H1 (cell line): ENCODE data around the gene AIFM1. TPM values are rescaled to one million over a fixed set of nuclear protein-coding genes. Genes with fewer than 3 reads are reported as not detected.

Source experiments
- CTCF ChIA-PET: fragments of 300-600 bp; sonication (Branson Sonifier 250); formaldehyde crosslinking; loops from one replicate; lab custom pipeline; 2021; ENCODE audit not compliant: partially characterized antibody; lab: Charles Lee
- POLR2A ChIA-PET: fragments of 300-600 bp; sonication (Branson Sonifier 250); formaldehyde crosslinking; loops from one replicate; lab custom pipeline; 2021; ENCODE audit warnings: inconsistent platforms; ENCODE audit not compliant: partially characterized antibody; lab: Charles Lee
- DNase-seq, 2 experiments: peaks; one replicate each; pipeline versions ENCODE4 v3.0.0 to v3.0.0-alpha.2; 2010 to 2022; ENCODE audit warnings: low spot score in 2 of 2, low read depth in 1 of 2, mixed read lengths in 1 of 2
- FAIRE-seq: peaks from 2 replicates; lab custom pipeline; 2011; peaks lifted over from hg19 to GRCh38; lab: Jason Lieb, UNC
- H2AFZ ChIP-seq: 2 replicates; pipeline ENCODE4 v1.8.1; 2012; ENCODE audit warnings: low read length, inconsistent platforms
- H2AK5ac ChIP-seq: 2 replicates; pipeline ENCODE4 v1.6.1; 2013; ENCODE audit warnings: low read depth, low read length
- H2BK120ac ChIP-seq: replicated peaks from 2 replicates; pipeline ENCODE3; 2013; ENCODE audit warnings: low read depth, low read length, inconsistent platforms
- H2BK12ac ChIP-seq: 2 replicates; pipeline ENCODE4 v1.6.1; 2013; ENCODE audit warnings: low read depth, low read length
- H2BK15ac ChIP-seq: 2 replicates; pipeline ENCODE4 v1.6.1; 2013; ENCODE audit warnings: low read length
- H2BK20ac ChIP-seq: 2 replicates; pipeline ENCODE4 v1.6.1; 2013; ENCODE audit warnings: low read length
- H2BK5ac ChIP-seq: 2 replicates; pipeline ENCODE4 v1.6.1; 2013; ENCODE audit warnings: low read depth, low read length
- H3K14ac ChIP-seq: 2 replicates; pipeline ENCODE4 v1.6.1; 2013; ENCODE audit warnings: inconsistent platforms; ENCODE audit not compliant: insufficient read length
- H3K18ac ChIP-seq: 2 replicates; pipeline ENCODE4 v1.6.1; 2013; ENCODE audit warnings: low read length; ENCODE audit errors: extremely low read depth
- H3K23ac ChIP-seq: 2 replicates; pipeline ENCODE4 v1.6.1; 2013; ENCODE audit warnings: inconsistent platforms; ENCODE audit not compliant: insufficient read length
- H3K23me2 ChIP-seq: 2 replicates; pipeline ENCODE4 v1.6.1; 2013; ENCODE audit warnings: low read depth, low read length
- H3K27ac ChIP-seq: 2 replicates; pipeline ENCODE4 v1.6.1; 2011; ENCODE audit warnings: low read depth, low read length, inconsistent platforms
- H3K27me3 ChIP-seq, 4 experiments: replicated peaks in 1 of 4; 1 replicate in 1 of 4; 2 replicates in 3 of 4; pipeline versions ENCODE4 v1.6.1 to v1.8.1; 2011 to 2013; ENCODE audit warnings: low read length in 3 of 4, mild to moderate bottlenecking in 3 of 4, inconsistent platforms in 2 of 4, mixed read lengths in 2 of 4, moderate library complexity in 1 of 4; ENCODE audit not compliant: control insufficient read depth in 3 of 4, insufficient read depth in 3 of 4; ENCODE audit errors: extremely low read depth in 1 of 4
- H3K36me3 ChIP-seq, 4 experiments: 2 replicates each; pipeline versions ENCODE4 v1.6.1 to v1.8.1; 2011 to 2013; ENCODE audit warnings: mild to moderate bottlenecking in 4 of 4, low read length in 3 of 4, moderate library complexity in 2 of 4, control low read depth in 1 of 4, inconsistent platforms in 1 of 4; ENCODE audit not compliant: insufficient read depth in 4 of 4, control insufficient read depth in 2 of 4
- H3K4ac ChIP-seq: replicated peaks from 2 replicates; pipeline ENCODE3; 2013; ENCODE audit warnings: low read length, low read depth, mixed read lengths, inconsistent platforms; ENCODE audit not compliant: insufficient read length
- H3K4me1 ChIP-seq, 4 experiments: replicated peaks in 1 of 4; 1 replicate in 1 of 4; 2 replicates in 3 of 4; pipeline versions ENCODE4 v1.6.1 to v1.8.1; 2011 to 2013; ENCODE audit warnings: low read length in 3 of 4, inconsistent platforms in 2 of 4, mixed read lengths in 1 of 4; ENCODE audit not compliant: insufficient read depth in 4 of 4, control insufficient read depth in 3 of 4
- H3K4me2 ChIP-seq, 2 experiments: 2 replicates each; pipeline versions ENCODE4 v1.6.1 to v1.8.1; 2011 to 2013; ENCODE audit warnings: low read depth in 2 of 2, low read length in 2 of 2, control low read depth in 1 of 2, inconsistent platforms in 1 of 2, mild to moderate bottlenecking in 1 of 2; ENCODE audit not compliant: insufficient read depth in 1 of 2
- H3K4me3 ChIP-seq, 4 experiments: fragments of 200-600, 300-600 bp in 1 of 4; sonication (generic), shearing (Covaris generic), sonication (Bioruptor Twin) in 1 of 4; 2 replicates each; pipeline versions ENCODE4 v1.5.1 to v1.8.1; 2011 to 2016; ENCODE audit warnings: low read length in 4 of 4, low read depth in 3 of 4, control low read depth in 2 of 4, inconsistent platforms in 2 of 4, mild to moderate bottlenecking in 2 of 4, mixed read lengths in 1 of 4, moderate library complexity in 1 of 4; ENCODE audit not compliant: insufficient read depth in 2 of 4; ENCODE audit errors: extremely low read depth in 1 of 4
- H3K56ac ChIP-seq: replicated peaks from 2 replicates; pipeline ENCODE3; 2013; ENCODE audit warnings: low read depth, mild to moderate bottlenecking, mixed read lengths, low read length, inconsistent platforms; ENCODE audit not compliant: insufficient read length
- H3K79me1 ChIP-seq: 2 replicates; pipeline ENCODE4 v1.6.1; 2013; ENCODE audit warnings: low read depth, low read length, control low read depth
- H3K79me2 ChIP-seq, 2 experiments: 2 replicates each; pipeline versions ENCODE4 v1.6.1 to v1.8.1; 2012 to 2013; ENCODE audit warnings: low read length in 2 of 2, mild to moderate bottlenecking in 2 of 2, inconsistent platforms in 1 of 2; ENCODE audit not compliant: insufficient read depth in 2 of 2, control insufficient read depth in 1 of 2
- H3K9ac ChIP-seq, 4 experiments: replicated peaks in 1 of 4; 1 replicate in 1 of 4; 2 replicates in 3 of 4; pipeline versions ENCODE4 v1.6.1 to v1.8.1; 2011 to 2013; ENCODE audit warnings: low read depth in 3 of 4, low read length in 3 of 4, control low read depth in 2 of 4, mild to moderate bottlenecking in 2 of 4, moderate library complexity in 2 of 4, inconsistent platforms in 1 of 4; ENCODE audit errors: extremely low read depth in 1 of 4
- H3K9me3 ChIP-seq, 2 experiments: 2 replicates each; pipeline versions ENCODE4 v1.6.1 to v1.8.1; 2012 to 2013; ENCODE audit warnings: mild to moderate bottlenecking in 2 of 2, moderate library complexity in 2 of 2, control low read depth in 1 of 2, inconsistent platforms in 1 of 2, low read depth in 1 of 2, low read length in 1 of 2, mixed read lengths in 1 of 2; ENCODE audit not compliant: insufficient read depth in 2 of 2
- H4K20me1 ChIP-seq, 2 experiments: replicated peaks in 1 of 2; 2 replicates each; pipeline versions ENCODE3 to v1.8.1; 2011 to 2013; ENCODE audit warnings: inconsistent platforms in 2 of 2, low read length in 2 of 2, mild to moderate bottlenecking in 1 of 2; ENCODE audit not compliant: insufficient read depth in 2 of 2, control insufficient read depth in 1 of 2
- H4K5ac ChIP-seq: 2 replicates; pipeline ENCODE4 v1.6.1; 2013; ENCODE audit warnings: low read length, low read depth, mixed read lengths, inconsistent platforms; ENCODE audit not compliant: insufficient read length
- H4K8ac ChIP-seq: 2 replicates; pipeline ENCODE4 v1.8.0; 2013; ENCODE audit warnings: mild to moderate bottlenecking, moderate library complexity, low read length, inconsistent platforms; ENCODE audit not compliant: insufficient read depth; ENCODE audit errors: extremely low read depth
- H4K91ac ChIP-seq: replicated peaks from 2 replicates; pipeline ENCODE3; 2013; ENCODE audit warnings: low read length, mixed read lengths, inconsistent platforms; ENCODE audit not compliant: insufficient read length
- MAFK ChIP-seq: IDR thresholded peaks from 2 replicates; pipeline ENCODE4 v1.6.1; 2012; ENCODE audit warnings: low read depth, mild to moderate bottlenecking, improper control_type of control experiment, low read length
- SUZ12 ChIP-seq: fragments of 200-600 bp; sonication (generic); IDR thresholded peaks from 2 replicates; pipeline ENCODE4 v1.6.1; 2012; ENCODE audit warnings: mild to moderate bottlenecking, inconsistent platforms, low read length, moderate library complexity, mixed read lengths
- WGBS, 2 experiments: shearing (Covaris generic) in 1 of 2; methylation state at CpG; one replicate each; pipeline versions ENCODE4 v1.1.6 to v1.1.7; 2013 to 2015; ENCODE audit warnings: low lambda C conversion rate in 2 of 2, mixed read lengths in 2 of 2, inconsistent platforms in 1 of 2, low coverage in 1 of 2, missing lambda C conversion rate in 1 of 2; ENCODE audit not compliant: insufficient replicate concordance in 2 of 2, insufficient coverage in 1 of 2, insufficient read length in 1 of 2; ENCODE audit errors: extremely low coverage in 1 of 2, missing lambda C conversion rate in 1 of 2; 5-methylcytosine and 5-hydroxymethylcytosine counted together
- polyA plus RNA-seq, 7 experiments: library from polyadenylated mRNA; depleted of rRNA in 3 of 7; stranded (reverse) in 5 of 7; unstranded in 2 of 7; fragments of >200 nt in 5 of 7; fragments of 200-250 nt in 2 of 7; gene quantifications; 1 replicate in 5 of 7; 2 replicates in 1 of 7; 4 replicates in 1 of 7; pipeline versions ENCODE4 v1.2.1 to v1.2.3, GENCODE V29; 2011 to 2013; ENCODE audit warnings: missing spikeins in 2 of 7, mixed read lengths in 2 of 7
- total RNA-seq: library from RNA; stranded (reverse); fragmentation: NEBNext Ultra II Directional; extraction: Animal tissue kit (Norgen Biotek cat#: 25700); gene quantifications from 2 replicates; pipeline ENCODE4 v1.2.1, GENCODE V29; 2021

AIFM1 gene
- total and polyA plus RNA-seq, 2 of the 8 experiments (the other 6 are each of a cell fraction or from before 2014, with no cell fraction given) = 34.1 to 55.4 TPM

- Histone ChIP-seq H3K18ac (peak overlapping the region; percentile 78), H3K23ac (no peak overlapping the region), H3K79me1 (no peaks in the 10 kb centered on the region), H3K27ac (no peak overlapping the region), H2BK20ac (no peak overlapping the region), H2BK12ac (no peak overlapping the region), H3K14ac (no peak overlapping the region), H2BK15ac (no peak overlapping the region), H3K4me2 (peak overlapping the region; percentile 88 to 95), H4K8ac (no peak overlapping the region), H3K4ac (peak overlapping the region; percentile 8), H3K9me3 (no peaks in the 10 kb centered on the region), H3K4me1 (peaks cover 0 to 6% (median 0%) of the 10 kb centered on the region in 4 experiments; a peak in 3 of 7 replicates), H2BK5ac (no peak overlapping the region), H3K36me3 (no peaks in the 10 kb centered on the region), H3K79me2 (no peaks in the 10 kb centered on the region), H3K23me2 (peaks cover 13% of the 10 kb centered on the region; the same call in 1 of the 2 replicates), H2BK120ac (no peak overlapping the region), H3K9ac (no peak overlapping the region), H3K56ac (no peak overlapping the region), H3K27me3 (peaks cover 0 to 11% (median 9%) of the 10 kb centered on the region in 4 experiments; a peak in 6 of 7 replicates), H4K20me1 (no peaks in the 10 kb centered on the region), H4K5ac (no peak overlapping the region), H2AFZ (peak overlapping the region; percentile 92), H3K4me3 (peak overlapping the region; percentile 53 to 75 (median 64)), H2AK5ac (no peak overlapping the region), H4K91ac (peak overlapping the region; percentile 34)
- FAIRE-seq (no peak), DNase-seq (peak in 1 of 2 experiments; percentile 47)
- CTCF ChIA-PET = interaction anchor here (0.8 to 2.2 kb wide), 4 partner anchors 9 to 247 kb away, joined by 3 to 8 read pairs (median 4); no protein-coding TSS in a partner anchor
- POLR2A ChIA-PET = no interaction called here
- WGBS, 2 experiments = 25% methylated on average over 14 of the region's 34 CpGs; no CpG with 5 or more reads in 1 of the 2 experiments
- TF ChIP-seq MAFK = no peak
- peak; percentile 50; the same call in 1 of the 2 replicates for TF ChIP-seq SUZ12
Observed at GRCh38 chrX:130172127-130172845, 6.6 kb upstream of the AIFM1 start.
